Tibial artery (tissue), 4 donors: ENCODE measurements around the gene NPEPL1.

Experiments
- DNase-seq, 2 donors: peaks; one replicate each; pipeline ENCODE4 v3.0.0-alpha.2; 2019
- H3K27ac ChIP-seq, 2 donors: fragments of 200-600 bp; sonication (generic) in 1 of 2; 1 replicate in 1 of 2; 2 replicates in 1 of 2; pipeline ENCODE4 v1.5.1; 2018 to 2019; ENCODE audit warnings: mild to moderate bottlenecking in 1 of 2
- H3K27me3 ChIP-seq, 2 donors: fragments of 200-600 bp; sonication (generic) in 1 of 2; one replicate each; pipeline versions ENCODE4 v1.5.1 to v1.6.0; 2016 to 2019
- H3K36me3 ChIP-seq, 3 donors: fragments of 200-600 bp; sonication (generic) in 2 of 3; one replicate each; pipeline ENCODE4 v1.5.1; 2016 to 2019; ENCODE audit warnings: mild to moderate bottlenecking in 2 of 3
- H3K4me1 ChIP-seq, 4 donors: fragments of 200-600 bp; sonication (generic) in 2 of 4; 1 replicate in 3 of 4; 2 replicates in 1 of 4; pipeline ENCODE4 v1.5.1; 2016 to 2019
- H3K4me3 ChIP-seq, 2 donors: fragments of 200-600 bp; sonication (generic) in 1 of 2; 1 replicate in 1 of 2; 2 replicates in 1 of 2; pipeline ENCODE4 v1.5.1; 2018 to 2019; ENCODE audit warnings: mild to moderate bottlenecking in 2 of 2
- H3K9me3 ChIP-seq, 3 donors: fragments of 200-600 bp; sonication (generic) in 1 of 3; one replicate each; pipeline ENCODE4 v1.5.1; 2016 to 2019
- CTCF ChIP-seq, 2 experiments: fragments of 200-600 bp in 1 of 2; fragments of 450-650 bp in 1 of 2; IDR thresholded peaks; one replicate each; pipeline ENCODE4 v1.5.1; 2017 to 2019; ENCODE audit warnings: antibody characterized with exemption in 2 of 2, mild to moderate bottlenecking in 1 of 2, moderate library complexity in 1 of 2
- intact Hi-C: fragments of 100-400 bp; cut with DNase I; formaldehyde crosslinking; loops from one replicate; pipeline ENCODE4 v1.15.0; 2023; ENCODE audit warnings: low total_unique reads

The NPEPL1 gene

GRCh38 chr20:58655328-58656107 is 37.1 kb upstream of the NPEPL1 start:
- H3K9me3 ChIP-seq: no peaks in the 10 kb centered on the region
- H3K4me1 ChIP-seq: peaks cover 0 to 69% (median 34%) of the 10 kb centered on the region in 4 donors
- DNase-seq: no peak
- H3K27me3 ChIP-seq: no peaks in the 10 kb centered on the region
- H3K36me3 ChIP-seq: no peaks in the 10 kb centered on the region
- H3K27ac ChIP-seq: no peak overlapping the region
- intact Hi-C loops: no loop called here
- no peak overlapping the region for H3K4me3 ChIP-seq
- no peak for TF ChIP-seq CTCF (IDR thresholded peaks at IDR 0.05)

GRCh38 chr20:58656831-58657230 is 35.8 kb upstream of the NPEPL1 start:
- H3K9me3 ChIP-seq: no peaks in the 10 kb centered on the region
- H3K4me1 ChIP-seq: peaks cover 0 to 69% (median 34%) of the 10 kb centered on the region in 4 donors
- no peak overlapping the region for H3K27ac ChIP-seq
- no peak for DNase-seq
- peaks cover 4 to 10% (median 6%) of the 10 kb centered on the region in 3 donors for H3K36me3 ChIP-seq
- TF ChIP-seq CTCF (IDR thresholded peaks at IDR 0.05): no peak
- no peak overlapping the region for H3K4me3 ChIP-seq
- intact Hi-C loops: no loop called here
- H3K27me3 ChIP-seq: no peaks in the 10 kb centered on the region

GRCh38 chr20:58657262-58657661 is 35.3 kb upstream of the NPEPL1 start:
- intact Hi-C loops: no loop called here
- no peak overlapping the region for H3K27ac ChIP-seq
- no peak for TF ChIP-seq CTCF (IDR thresholded peaks at IDR 0.05)
- H3K9me3 ChIP-seq: no peaks in the 10 kb centered on the region
- H3K27me3 ChIP-seq: no peaks in the 10 kb centered on the region
- DNase-seq: no peak
- H3K4me3 ChIP-seq: no peak overlapping the region
- peaks cover 0 to 69% (median 34%) of the 10 kb centered on the region in 4 donors for H3K4me1 ChIP-seq
- H3K36me3 ChIP-seq: peaks cover 4 to 15% (median 6%) of the 10 kb centered on the region in 3 donors

- peaks cover 0 to 63% (median 28%) of the 10 kb centered on the region in 4 donors for H3K4me1 ChIP-seq
- H3K9me3 ChIP-seq: no peaks in the 10 kb centered on the region
- no peak for DNase-seq
- intact Hi-C loops: no loop called here
- H3K27me3 ChIP-seq: no peaks in the 10 kb centered on the region
- H3K36me3 ChIP-seq: peaks cover 4 to 18% (median 6%) of the 10 kb centered on the region in 3 donors
- H3K4me3 ChIP-seq: no peak overlapping the region
- H3K27ac ChIP-seq: no peak overlapping the region
- TF ChIP-seq CTCF (IDR thresholded peaks at IDR 0.05): no peak
Measured at GRCh38 chr20:58657986-58658385, 34.6 kb upstream of the NPEPL1 start.

GRCh38 chr20:58658760-58659159 is 33.8 kb upstream of the NPEPL1 start:
- Histone ChIP-seq H3K27ac (no peak overlapping the region), H3K4me1 (peaks cover 0 to 55% (median 23%) of the 10 kb centered on the region in 4 donors), H3K27me3 (no peaks in the 10 kb centered on the region), H3K4me3 (no peak overlapping the region), H3K9me3 (no peaks in the 10 kb centered on the region), H3K36me3 (peaks cover 4 to 18% (median 8%) of the 10 kb centered on the region in 3 donors)
- intact Hi-C loops: no loop called here
- no peak for DNase-seq
- no peak for TF ChIP-seq CTCF (IDR thresholded peaks at IDR 0.05)
